A673 (cell line): ENCODE data around the gene ZNF579. TPM values are rescaled to one million over a fixed set of nuclear protein-coding genes. Genes with fewer than 3 reads are reported as not detected.
"Not testable (repeated sequence)": the region's sequence is repeated elsewhere in the genome, so short reads cannot be mapped to it uniquely, and the experiment has no call there.

Experiments used
- BruUV-seq: library from RNA; stranded (reverse); fragments of 400-500 nt; replicated peaks from 2 replicates; lab custom pipeline; 2021; lab: Mats Ljungman, UMichigan
- CTCF ChIA-PET: fragments of 300-600 bp; sonication (Branson Sonifier 250); formaldehyde crosslinking; loops from one replicate; lab custom pipeline; 2022; ENCODE audit warnings: antibody characterized with exemption; lab: Charles Lee
- POLR2A ChIA-PET: fragments of 300-600 bp; sonication (Branson Sonifier 250); formaldehyde crosslinking; loops from one replicate; lab custom pipeline; 2022; ENCODE audit warnings: antibody characterized with exemption; ENCODE audit not compliant: low non-redundant PET; lab: Charles Lee
- DNase-seq: peaks from one replicate; pipeline ENCODE4 v3.0.0-alpha.2; 2015; ENCODE audit warnings: low spot score
- H3K27ac ChIP-seq: fragments of 200-600 bp; sonication (generic); 2 replicates; pipeline ENCODE4 v1.5.1; 2016; ENCODE audit warnings: mixed run types, low read depth, mild to moderate bottlenecking, mixed read lengths, antibody characterized with exemption, low read length; ENCODE audit not compliant: poor library complexity, severe bottlenecking
- H3K27me3 ChIP-seq: fragments of 200-600 bp; sonication (generic); replicated peaks from 2 replicates; pipeline ENCODE4 v1.6.1; 2017; ENCODE audit warnings: mixed run types, low read depth, mild to moderate bottlenecking, mixed read lengths, antibody characterized with exemption, low read length; ENCODE audit not compliant: insufficient read depth, poor library complexity
- H3K36me3 ChIP-seq: fragments of 200-600 bp; sonication (generic); 2 replicates; pipeline ENCODE4 v1.6.1; 2016; ENCODE audit warnings: mixed run types, mild to moderate bottlenecking, mixed read lengths, antibody characterized with exemption, low read length; ENCODE audit not compliant: insufficient read depth, poor library complexity, severe bottlenecking
- H3K4me1 ChIP-seq: fragments of 200-600 bp; sonication (generic); 2 replicates; pipeline ENCODE4 v1.6.1; 2017; ENCODE audit warnings: mixed run types, mild to moderate bottlenecking, mixed read lengths, antibody characterized with exemption, low read length; ENCODE audit not compliant: insufficient read depth, poor library complexity, severe bottlenecking
- H3K4me3 ChIP-seq: fragments of 200-600 bp; sonication (generic); 2 replicates; pipeline ENCODE4 v1.5.1; 2016; ENCODE audit warnings: low read depth, mixed run types, mild to moderate bottlenecking, mixed read lengths, low read length; ENCODE audit not compliant: poor library complexity, severe bottlenecking
- H3K9me3 ChIP-seq: fragments of 200-600 bp; sonication (generic); 2 replicates; pipeline ENCODE4 v1.6.1; 2016; ENCODE audit warnings: mixed run types, low read depth, mild to moderate bottlenecking, mixed read lengths, antibody characterized with exemption, low read length; ENCODE audit not compliant: poor library complexity, severe bottlenecking
- EZH2 ChIP-seq: fragments of 200-600 bp; sonication (generic); IDR thresholded peaks from 2 replicates; pipeline ENCODE4 v1.6.1; 2017; ENCODE audit warnings: borderline replicate concordance, low read depth, mild to moderate bottlenecking, mixed read lengths, antibody characterized with exemption, low read length; ENCODE audit not compliant: poor library complexity, severe bottlenecking
- intact Hi-C: fragments of 100-400 bp; cut with micrococcal nuclease; formaldehyde crosslinking; loops from one replicate; pipeline ENCODE4 v1.10.0; 2022; ENCODE audit not compliant: unreplicated experiment
- total RNA-seq: library from RNA; stranded (reverse); gene quantifications from 2 replicates; pipeline ENCODE4 v1.2.3, GENCODE V29; 2021
- TF ChIP-seq, protein P1 (sequence below): fragments of 300-800, 200-600 bp; sonication (generic); conservative IDR thresholded peaks from 2 replicates; pipeline ENCODE4 v1.5.1; 2017; ENCODE audit warnings: low read depth, mild to moderate bottlenecking, antibody characterized with exemption, low read length, moderate library complexity, mixed read lengths

ZNF579 gene
- total RNA-seq, 1 experiment from 2014 or later: 27.5 TPM

DNA sequence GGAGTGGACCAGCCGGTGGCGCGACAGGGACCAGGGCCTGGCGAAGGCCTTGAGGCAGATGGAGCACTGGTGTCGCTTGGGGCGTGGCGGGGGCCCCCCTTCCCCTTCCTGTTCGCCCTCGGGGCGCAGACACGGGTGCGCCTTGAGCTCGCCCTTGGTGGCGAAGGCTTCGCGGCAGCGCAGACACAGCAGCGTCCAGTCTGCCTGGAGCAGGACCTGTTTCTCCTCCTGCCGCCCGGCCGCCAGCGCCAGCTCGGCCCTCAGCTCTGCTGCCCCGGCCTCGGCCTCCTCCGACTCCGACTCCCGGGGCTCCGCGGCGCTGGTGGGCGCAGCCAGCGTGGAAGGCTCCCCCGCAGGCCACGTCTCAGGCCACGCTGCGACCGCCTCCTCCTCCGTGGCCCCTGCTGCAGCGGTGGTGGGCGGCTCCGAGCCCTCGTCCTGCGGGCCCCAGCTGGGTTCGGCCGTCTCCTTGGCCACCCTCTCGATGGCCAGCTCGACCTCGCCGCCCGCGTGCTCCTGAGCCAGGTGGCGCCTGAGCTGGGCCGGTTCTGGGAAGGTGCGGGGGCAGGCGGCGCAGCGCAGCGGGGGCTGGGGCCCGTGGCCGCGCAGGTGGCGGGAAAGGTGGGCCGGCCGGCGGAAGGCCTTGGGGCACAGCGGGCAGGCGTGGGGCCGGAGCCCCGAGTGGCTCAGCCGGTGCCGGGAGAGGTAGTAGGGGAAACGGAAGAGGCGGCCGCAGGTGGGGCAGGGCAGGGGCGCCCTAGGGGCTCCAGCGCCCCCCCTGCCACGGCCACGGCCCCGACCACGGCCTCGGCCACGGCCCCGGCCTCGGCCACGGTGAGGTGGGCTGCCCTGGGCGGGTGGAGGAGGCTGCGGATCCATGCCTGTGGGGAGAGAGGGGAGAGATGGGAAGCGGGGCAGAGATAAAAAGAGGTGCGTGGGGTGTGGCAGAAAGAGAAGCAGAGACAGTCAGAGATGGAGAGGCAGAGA is 1.6 kb downstream of the ZNF579 start:
- DNase-seq: no peak
- peak overlapping the region; percentile 95 for H3K27ac ChIP-seq
- H3K36me3 ChIP-seq: peaks cover 18% of the 10 kb centered on the region
- no peaks in the 10 kb centered on the region for H3K9me3 ChIP-seq
- peak overlapping the region; percentile 98 for H3K4me3 ChIP-seq
- H3K4me1 ChIP-seq: no peaks in the 10 kb centered on the region
- H3K27me3 ChIP-seq: no peaks in the 10 kb centered on the region
- CTCF ChIA-PET: no interaction called here
- intact Hi-C loops: no loop called here
- POLR2A ChIA-PET: no interaction called here
- TSS peak; percentile 27 for BruUV-seq
- TF ChIP-seq, protein P1, sequence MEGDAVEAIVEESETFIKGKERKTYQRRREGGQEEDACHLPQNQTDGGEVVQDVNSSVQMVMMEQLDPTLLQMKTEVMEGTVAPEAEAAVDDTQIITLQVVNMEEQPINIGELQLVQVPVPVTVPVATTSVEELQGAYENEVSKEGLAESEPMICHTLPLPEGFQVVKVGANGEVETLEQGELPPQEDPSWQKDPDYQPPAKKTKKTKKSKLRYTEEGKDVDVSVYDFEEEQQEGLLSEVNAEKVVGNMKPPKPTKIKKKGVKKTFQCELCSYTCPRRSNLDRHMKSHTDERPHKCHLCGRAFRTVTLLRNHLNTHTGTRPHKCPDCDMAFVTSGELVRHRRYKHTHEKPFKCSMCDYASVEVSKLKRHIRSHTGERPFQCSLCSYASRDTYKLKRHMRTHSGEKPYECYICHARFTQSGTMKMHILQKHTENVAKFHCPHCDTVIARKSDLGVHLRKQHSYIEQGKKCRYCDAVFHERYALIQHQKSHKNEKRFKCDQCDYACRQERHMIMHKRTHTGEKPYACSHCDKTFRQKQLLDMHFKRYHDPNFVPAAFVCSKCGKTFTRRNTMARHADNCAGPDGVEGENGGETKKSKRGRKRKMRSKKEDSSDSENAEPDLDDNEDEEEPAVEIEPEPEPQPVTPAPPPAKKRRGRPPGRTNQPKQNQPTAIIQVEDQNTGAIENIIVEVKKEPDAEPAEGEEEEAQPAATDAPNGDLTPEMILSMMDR: no peak
- no peak for TF ChIP-seq EZH2

DNA sequence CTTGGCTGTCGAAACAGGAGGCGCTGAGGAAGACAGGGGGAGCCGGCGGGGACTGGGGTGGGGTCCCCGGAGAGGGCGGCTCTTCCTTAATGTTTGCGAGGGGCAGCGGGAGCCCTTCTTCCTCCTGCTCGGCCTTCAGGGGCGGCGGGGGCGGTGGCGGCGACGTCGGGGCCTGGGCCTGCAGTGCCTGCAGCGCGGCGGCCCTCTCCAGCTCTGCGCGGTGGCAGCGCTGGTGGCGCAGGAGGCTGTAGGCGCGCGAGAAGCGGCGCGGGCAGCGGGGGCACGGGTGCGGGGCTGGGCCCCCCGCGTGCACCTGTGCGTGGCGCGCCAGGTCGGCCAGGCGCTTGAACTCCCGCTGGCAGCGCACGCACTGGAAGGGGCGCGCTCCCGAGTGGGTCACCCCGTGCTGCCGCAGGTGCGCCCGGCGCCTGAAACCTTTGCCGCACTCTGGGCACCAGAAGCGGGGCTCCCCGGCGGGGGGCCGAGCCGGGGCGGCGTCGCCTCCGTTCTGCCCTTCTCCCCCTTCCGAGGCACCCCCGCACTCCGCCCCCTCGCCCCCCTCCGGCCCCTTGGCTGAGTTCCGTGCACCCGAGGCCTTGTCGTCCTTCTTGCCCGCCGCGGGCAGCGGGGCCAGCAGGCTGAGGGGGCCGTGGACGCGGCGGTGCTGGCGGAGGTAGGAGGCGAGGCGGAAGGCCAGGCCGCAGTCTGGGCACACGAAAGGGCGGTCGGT is 2.5 kb downstream of the ZNF579 start:
- Histone ChIP-seq H3K27ac (no peak overlapping the region), H3K9me3 (no peaks in the 10 kb centered on the region), H3K4me3 (no peak overlapping the region), H3K36me3 (peaks cover 18% of the 10 kb centered on the region), H3K27me3 (no peaks in the 10 kb centered on the region), H3K4me1 (no peaks in the 10 kb centered on the region)
- BruUV-seq: no TSS peak
- ChIA-PET POLR2A (no interaction called here), CTCF (no interaction called here)
- DNase-seq: no peak
- intact Hi-C loops: no loop called here
- TF ChIP-seq, protein P1: no peak
- TF ChIP-seq EZH2: no peak

DNA sequence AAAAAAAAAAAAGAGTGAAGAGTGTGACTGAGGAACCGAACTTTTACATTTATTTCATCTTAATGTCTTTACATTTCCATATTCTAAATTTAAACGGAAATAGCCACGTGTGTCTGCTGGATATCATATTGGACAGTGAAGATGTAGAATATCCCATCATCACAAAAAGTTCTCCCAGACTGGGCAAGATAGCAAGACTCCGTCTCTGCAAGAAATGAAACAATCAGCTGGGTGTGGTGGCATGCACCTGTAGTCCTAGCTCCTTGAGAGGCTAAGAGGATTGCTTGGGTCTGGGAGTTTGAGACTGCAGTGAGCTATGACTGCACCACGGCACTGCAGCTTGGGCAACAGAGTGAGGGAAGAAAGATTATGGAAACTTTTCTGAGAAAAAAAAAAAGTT is 3.9 kb downstream of the ZNF579 start:
- no peaks in the 10 kb centered on the region for H3K9me3 ChIP-seq
- no peaks in the 10 kb centered on the region for H3K4me1 ChIP-seq
- H3K27ac ChIP-seq: no peak overlapping the region
- H3K36me3 ChIP-seq: peaks cover 18% of the 10 kb centered on the region
- no peak overlapping the region for H3K4me3 ChIP-seq
- DNase-seq: no peak
- TF ChIP-seq, protein P1: no peak
- TF ChIP-seq EZH2: no peak
- intact Hi-C loops: no loop called here
- no TSS peak for BruUV-seq
- ChIA-PET POLR2A (no interaction called here), CTCF (no interaction called here)
- no peaks in the 10 kb centered on the region for H3K27me3 ChIP-seq

DNA sequence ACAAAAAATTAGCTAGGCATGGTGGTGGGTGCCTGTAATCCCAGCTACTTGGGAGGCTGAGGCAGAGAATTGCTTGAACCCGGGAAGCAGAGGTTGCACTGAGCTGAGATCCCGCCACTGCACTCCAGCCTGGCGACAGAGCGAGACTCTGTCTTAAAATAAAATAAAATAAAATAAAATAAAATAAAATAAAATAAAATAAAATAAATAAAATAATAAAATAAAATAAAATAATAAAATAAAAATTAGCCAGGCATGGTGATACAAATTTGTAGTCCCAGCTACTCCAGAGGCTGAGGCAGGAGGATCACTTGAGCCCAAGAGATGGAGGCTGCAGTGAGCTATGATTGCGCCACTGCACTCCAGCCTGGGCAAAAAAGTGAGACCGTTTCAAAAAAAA is 6.7 kb downstream of the ZNF579 start:
- H3K27ac ChIP-seq, H3K4me3 ChIP-seq, H3K9me3 ChIP-seq, POLR2A ChIA-PET, H3K27me3 ChIP-seq, DNase-seq, intact Hi-C loops, H3K4me1 ChIP-seq, BruUV-seq: not testable (repeated sequence)
- CTCF ChIA-PET: interaction anchor here (0.6 kb wide), 2 partner anchors 9 to 146 kb away, joined by 4 to 7 read pairs; no protein-coding TSS in a partner anchor
- peaks cover 18% of the 10 kb centered on the region for H3K36me3 ChIP-seq

DNA sequence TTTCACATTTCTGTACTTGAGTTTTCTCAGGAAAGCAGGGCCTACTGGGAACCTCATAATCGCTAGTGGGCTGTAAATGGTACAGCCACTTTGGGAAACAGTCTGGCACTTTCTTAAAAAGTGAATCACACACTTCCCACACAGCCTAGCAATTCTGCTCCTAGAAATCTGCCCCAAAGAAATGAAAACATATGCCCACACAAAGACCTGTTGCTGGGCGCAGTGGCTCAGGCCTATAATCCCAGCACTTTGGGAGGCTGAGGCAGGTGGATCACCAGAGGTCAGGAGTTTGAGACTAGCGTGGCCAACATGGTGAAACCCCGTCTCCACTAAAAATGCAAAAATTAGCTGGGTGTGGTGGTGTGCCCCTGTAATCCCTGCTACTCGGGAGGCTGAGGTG is 11.2 kb downstream of the ZNF579 start:
- DNase-seq, H3K27ac ChIP-seq, H3K36me3 ChIP-seq, H3K9me3 ChIP-seq, POLR2A ChIA-PET, H3K4me1 ChIP-seq, H3K4me3 ChIP-seq, CTCF ChIA-PET, H3K27me3 ChIP-seq, BruUV-seq, intact Hi-C loops: not testable (repeated sequence)
